Endothelial cell of umbilical vein (primary cell): ENCODE data around the gene SFXN2. TPM values are rescaled to one million over a fixed set of nuclear protein-coding genes. Genes with fewer than 3 reads are reported as not detected.

Experiments
- BruUV-seq: library from RNA; stranded (reverse); fragments of 400-500 nt; replicated peaks from 2 replicates; lab custom pipeline; 2021; lab: Mats Ljungman, UMichigan
- CTCF ChIA-PET: fragments of 300-600, 350-600 bp; sonication (Branson Sonifier 250); formaldehyde crosslinking; loops from one replicate; lab custom pipeline; 2021; ENCODE audit warnings: antibody characterized with exemption, inconsistent platforms; lab: Charles Lee
- POLR2A ChIA-PET: fragments of 300-600, 350-600 bp; sonication (Branson Sonifier 250); formaldehyde crosslinking; loops from one replicate; lab custom pipeline; 2021; ENCODE audit warnings: antibody characterized with exemption, inconsistent platforms; lab: Charles Lee
- DNase-seq: peaks from one replicate; pipeline ENCODE4 v3.0.0-alpha.2; 2011; ENCODE audit warnings: low read depth, low spot score
- FAIRE-seq: peaks from 2 replicates; lab custom pipeline; 2011; peaks lifted over from hg19 to GRCh38; lab: Jason Lieb, UNC
- H2AFZ ChIP-seq: 2 replicates; pipeline ENCODE4 v1.6.0; 2012; ENCODE audit warnings: low read depth, low read length, control low read depth, inconsistent platforms
- H3K27ac ChIP-seq: 2 replicates; pipeline ENCODE4 v1.5.1; 2011; ENCODE audit warnings: low read depth, mild to moderate bottlenecking, control low read depth, low read length, moderate library complexity; ENCODE audit not compliant: insufficient read depth
- H3K27me3 ChIP-seq, 2 experiments: 2 replicates each; pipeline versions ENCODE4 v1.6.0 to v1.6.1; 2011; ENCODE audit warnings: low read length in 2 of 2, mixed read lengths in 1 of 2; ENCODE audit not compliant: control insufficient read depth in 2 of 2, insufficient read depth in 2 of 2
- H3K36me3 ChIP-seq, 2 experiments: 2 replicates in 1 of 2; 3 replicates in 1 of 2; pipeline ENCODE4 v1.5.1; 2011; ENCODE audit warnings: low read length in 2 of 2, mild to moderate bottlenecking in 1 of 2, moderate library complexity in 1 of 2; ENCODE audit not compliant: control insufficient read depth in 2 of 2, insufficient read depth in 2 of 2; ENCODE audit errors: extremely low read depth in 1 of 2
- H3K4me1 ChIP-seq: 3 replicates; pipeline ENCODE4 v1.5.1; 2011; ENCODE audit warnings: mild to moderate bottlenecking, low read length; ENCODE audit not compliant: control insufficient read depth, insufficient read depth; ENCODE audit errors: extremely low read depth
- H3K4me2 ChIP-seq: 2 replicates; pipeline ENCODE4 v1.6.1; 2011; ENCODE audit warnings: low read length, control low read depth, mixed read lengths; ENCODE audit not compliant: insufficient read depth
- H3K4me3 ChIP-seq, 3 experiments: fragments of 200-600 bp in 1 of 3; sonication (generic), shearing (Covaris generic) in 1 of 3; replicated peaks in 1 of 3; 2 replicates each; pipeline ENCODE4 v1.5.1; 2011 to 2016; ENCODE audit warnings: control low read depth in 3 of 3, low read length in 3 of 3, mild to moderate bottlenecking in 2 of 3, inconsistent platforms in 1 of 3, low read depth in 1 of 3, moderate library complexity in 1 of 3; ENCODE audit not compliant: insufficient read depth in 1 of 3
- H3K79me2 ChIP-seq: 2 replicates; pipeline ENCODE4 v1.6.0; 2012; ENCODE audit warnings: low read length, inconsistent platforms; ENCODE audit not compliant: control insufficient read depth, insufficient read depth
- H3K9ac ChIP-seq: replicated peaks from 2 replicates; pipeline ENCODE3; 2011; ENCODE audit warnings: low read length, control low read depth; ENCODE audit not compliant: insufficient read depth; ENCODE audit errors: extremely low read depth
- H3K9me1 ChIP-seq: replicated peaks from 3 replicates; pipeline ENCODE4 v1.6.0; 2011; ENCODE audit warnings: mild to moderate bottlenecking, low read length; ENCODE audit not compliant: control insufficient read depth, insufficient read depth; ENCODE audit errors: extremely low read depth
- H3K9me3 ChIP-seq: replicated peaks from 2 replicates; pipeline ENCODE4 v1.5.1; 2012; ENCODE audit warnings: low read length, inconsistent platforms; ENCODE audit not compliant: control insufficient read depth, insufficient read depth
- H4K20me1 ChIP-seq: replicated peaks from 2 replicates; pipeline ENCODE3; 2011; ENCODE audit warnings: mild to moderate bottlenecking, low read length; ENCODE audit not compliant: control insufficient read depth, insufficient read depth; ENCODE audit errors: extremely low read depth
- EZH2 ChIP-seq: IDR thresholded peaks from 2 replicates; pipeline ENCODE4 v1.6.1; 2012; ENCODE audit warnings: borderline replicate concordance, low read depth, mild to moderate bottlenecking, moderate library complexity, low read length, inconsistent platforms; ENCODE audit not compliant: severe bottlenecking
- FOS ChIP-seq: IDR thresholded peaks from 2 replicates; pipeline ENCODE4 v1.6.1; 2011; ENCODE audit warnings: mild to moderate bottlenecking, low read length, moderate library complexity, borderline replicate concordance; ENCODE audit not compliant: insufficient read depth
- GATA2 ChIP-seq: IDR thresholded peaks from 2 replicates; pipeline ENCODE4 v1.7.0; 2011; ENCODE audit warnings: low read depth, mild to moderate bottlenecking, moderate library complexity, mixed read lengths, low read length; ENCODE audit not compliant: insufficient read length, insufficient read depth
- JUN ChIP-seq: IDR thresholded peaks from 2 replicates; pipeline ENCODE4 v1.6.1; 2011; ENCODE audit warnings: borderline replicate concordance, low read depth; ENCODE audit not compliant: insufficient read length, insufficient read depth
- MYC ChIP-seq: IDR thresholded peaks from one replicate; pipeline ENCODE4 v1.6.1; 2011; ENCODE audit warnings: mild to moderate bottlenecking, low read depth, low read length
- POLR2A ChIP-seq: IDR thresholded peaks from 2 replicates; pipeline ENCODE4 v1.6.1; 2012; ENCODE audit warnings: low read depth, mild to moderate bottlenecking, control low read depth, low read length
- POLR2AphosphoS5 ChIP-seq: IDR thresholded peaks from 2 replicates; pipeline ENCODE4 v1.6.1; 2012; ENCODE audit warnings: low read depth, mild to moderate bottlenecking, control low read depth, low read length, moderate library complexity; ENCODE audit not compliant: insufficient read depth
- dilution Hi-C: fragments of 300-500 bp; cut with MboI; formaldehyde crosslinking; loops from one replicate; pipeline ENCODE4 v1.15.0; 2019; ENCODE audit warnings: low sequenced_read_pairs; ENCODE audit not compliant: extremely low pct_ligation_motif_present
- intact Hi-C: fragments of 100-400 bp; cut with micrococcal nuclease; formaldehyde crosslinking; loops from one replicate; pipeline ENCODE4 v1.10.0; 2022
- polyA plus RNA-seq, 4 experiments: library from polyadenylated mRNA; depleted of rRNA in 3 of 4; stranded (reverse) in 3 of 4; unstranded in 1 of 4; fragments of >200 nt; gene quantifications; 2 replicates each; pipeline versions ENCODE4 v1.2.1 to v1.2.3, GENCODE V29; 2011 to 2012; ENCODE audit warnings: missing spikeins in 1 of 4
- total RNA-seq: library from RNA; stranded (reverse); gene quantifications from 2 replicates; pipeline ENCODE4 v1.2.3, GENCODE V29; 2021
- TF ChIP-seq, protein P1 (sequence below), 2 donors: IDR thresholded peaks; 1 replicate in 1 of 2; 2 replicates in 1 of 2; pipeline ENCODE4 v1.5.1; 2011; ENCODE audit warnings: low read length in 2 of 2, mild to moderate bottlenecking in 2 of 2, moderate library complexity in 2 of 2, control low read depth in 1 of 2, inconsistent platforms in 1 of 2, low read depth in 1 of 2; ENCODE audit not compliant: insufficient read depth in 1 of 2; ENCODE audit errors: extremely low read depth in 1 of 2
- TF ChIP-seq, protein P2 (sequence below): IDR thresholded peaks from 2 replicates; pipeline ENCODE4 v1.6.1; 2011; ENCODE audit not compliant: insufficient read depth, insufficient read length

The SFXN2 gene
- total and polyA plus RNA-seq, 2 donors (not counting 3 experiments of a cell fraction or from before 2014, with no cell fraction given), result 9.8 to 17.0 TPM

DNA sequence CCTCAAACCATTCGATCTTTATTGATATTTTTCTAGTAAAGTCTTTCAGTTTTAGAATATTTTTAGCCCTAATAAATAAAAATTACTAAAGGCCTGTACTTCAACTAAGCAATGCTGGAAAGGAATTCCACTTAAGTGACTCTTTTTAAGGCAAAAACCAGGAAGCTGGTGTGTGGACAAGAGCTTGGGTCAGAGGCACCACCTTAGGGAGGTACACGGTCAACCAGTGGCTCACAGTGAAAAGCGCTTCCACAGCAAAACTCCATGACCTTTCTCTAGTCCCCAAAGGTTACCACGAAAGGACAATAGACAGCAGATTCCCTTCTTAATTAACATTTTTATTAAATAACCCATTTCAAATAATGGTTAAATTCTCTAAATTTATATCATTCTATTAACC lies 31.5 kb upstream of the SFXN2 start:
- no peaks in the 10 kb centered on the region for H3K9me3 ChIP-seq
- H4K20me1 ChIP-seq, result no peaks in the 10 kb centered on the region
- no peak overlapping the region for H3K4me3 ChIP-seq
- H3K79me2 ChIP-seq, result no peaks in the 10 kb centered on the region
- ChIA-PET POLR2A (no interaction called here), CTCF (no interaction called here)
- H3K27ac ChIP-seq, result no peak overlapping the region
- no peak for TF ChIP-seq POLR2AphosphoS5
- no peak for TF ChIP-seq POLR2A
- no peak for TF ChIP-seq MYC
- TF ChIP-seq, protein P1, sequence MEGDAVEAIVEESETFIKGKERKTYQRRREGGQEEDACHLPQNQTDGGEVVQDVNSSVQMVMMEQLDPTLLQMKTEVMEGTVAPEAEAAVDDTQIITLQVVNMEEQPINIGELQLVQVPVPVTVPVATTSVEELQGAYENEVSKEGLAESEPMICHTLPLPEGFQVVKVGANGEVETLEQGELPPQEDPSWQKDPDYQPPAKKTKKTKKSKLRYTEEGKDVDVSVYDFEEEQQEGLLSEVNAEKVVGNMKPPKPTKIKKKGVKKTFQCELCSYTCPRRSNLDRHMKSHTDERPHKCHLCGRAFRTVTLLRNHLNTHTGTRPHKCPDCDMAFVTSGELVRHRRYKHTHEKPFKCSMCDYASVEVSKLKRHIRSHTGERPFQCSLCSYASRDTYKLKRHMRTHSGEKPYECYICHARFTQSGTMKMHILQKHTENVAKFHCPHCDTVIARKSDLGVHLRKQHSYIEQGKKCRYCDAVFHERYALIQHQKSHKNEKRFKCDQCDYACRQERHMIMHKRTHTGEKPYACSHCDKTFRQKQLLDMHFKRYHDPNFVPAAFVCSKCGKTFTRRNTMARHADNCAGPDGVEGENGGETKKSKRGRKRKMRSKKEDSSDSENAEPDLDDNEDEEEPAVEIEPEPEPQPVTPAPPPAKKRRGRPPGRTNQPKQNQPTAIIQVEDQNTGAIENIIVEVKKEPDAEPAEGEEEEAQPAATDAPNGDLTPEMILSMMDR (IDR thresholded peaks at IDR 0.05; ENCODE audit: extremely low read depth in 1 of 2, insufficient read depth in 1 of 2, low read depth in 1 of 2, low read length in 2 of 2), result no peak
- no peak for TF ChIP-seq GATA2
- H3K4me1 ChIP-seq, result no peaks in the 10 kb centered on the region
- DNase-seq (no peak), FAIRE-seq (no peak)
- intact Hi-C loops (no loop called here), dilution Hi-C loops (no loop called here)
- no peak overlapping the region for H2AFZ ChIP-seq
- no peaks in the 10 kb centered on the region for H3K9me1 ChIP-seq
- no TSS peak for BruUV-seq
- no peak overlapping the region for H3K9ac ChIP-seq
- peaks cover 0 to 5% of the 10 kb centered on the region in 2 experiments for H3K36me3 ChIP-seq
- no peaks in the 10 kb centered on the region for H3K27me3 ChIP-seq
- no peak overlapping the region for H3K4me2 ChIP-seq

DNA sequence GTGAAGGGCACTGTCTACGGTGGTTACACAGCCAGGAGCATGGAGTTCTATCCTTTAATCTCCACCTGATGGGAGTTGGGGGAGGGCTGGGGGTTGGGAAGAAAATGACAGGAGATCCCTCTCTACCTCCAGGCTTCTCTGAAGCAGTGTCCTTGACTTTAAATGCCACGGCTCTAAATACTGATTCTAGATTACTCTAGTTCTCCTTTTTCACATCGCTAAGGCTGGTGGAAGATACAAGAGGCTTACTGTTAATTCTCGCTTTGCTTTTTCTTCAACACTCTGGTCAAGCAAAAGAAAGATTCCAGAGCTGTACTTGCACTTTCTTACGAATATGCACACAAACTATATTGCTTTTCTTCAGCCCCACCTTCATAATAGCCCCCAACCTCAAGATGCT lies 30.7 kb upstream of the SFXN2 start:
- FAIRE-seq (no peak), DNase-seq (no peak)
- Histone ChIP-seq H3K9me3 (no peaks in the 10 kb centered on the region), H3K36me3 (peaks cover 0 to 5% of the 10 kb centered on the region in 2 experiments), H3K27me3 (no peaks in the 10 kb centered on the region), H3K9me1 (no peaks in the 10 kb centered on the region), H2AFZ (no peak overlapping the region), H3K4me2 (no peak overlapping the region), H3K79me2 (no peaks in the 10 kb centered on the region), H3K27ac (no peak overlapping the region), H3K9ac (no peak overlapping the region), H3K4me1 (no peaks in the 10 kb centered on the region), H3K4me3 (no peak overlapping the region), H4K20me1 (no peaks in the 10 kb centered on the region)
- TF ChIP-seq, protein P2, sequence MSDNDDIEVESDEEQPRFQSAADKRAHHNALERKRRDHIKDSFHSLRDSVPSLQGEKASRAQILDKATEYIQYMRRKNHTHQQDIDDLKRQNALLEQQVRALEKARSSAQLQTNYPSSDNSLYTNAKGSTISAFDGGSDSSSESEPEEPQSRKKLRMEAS, result no peak
- TF ChIP-seq FOS (no peak), POLR2AphosphoS5 (no peak), MYC (no peak), GATA2 (no peak), JUN (no peak), POLR2A (no peak), EZH2 (no peak)
- TF ChIP-seq, protein P1 (IDR thresholded peaks at IDR 0.05; ENCODE audit: extremely low read depth in 1 of 2, insufficient read depth in 1 of 2, low read depth in 1 of 2, low read length in 2 of 2), result no peak
- dilution Hi-C loops (no loop called here), intact Hi-C loops (no loop called here)
- ChIA-PET CTCF (interaction anchor here (1.1 kb wide), 1 partner anchor 9 kb away, joined by 3 read pairs; no protein-coding TSS in a partner anchor), POLR2A (no interaction called here)
- no TSS peak for BruUV-seq
